MG63 (cell line): Measurements from ENCODE around the gene DDX56. TPM values are rescaled to one million over a fixed set of nuclear protein-coding genes. Genes with fewer than 3 reads are reported as not detected.

Experiments used
- DNase-seq: peaks from one replicate; pipeline ENCODE4 v3.0.0-alpha.2; 2020
- H3K27me3 ChIP-seq: fragments of 250-450 bp; sonication (Bioruptor Pico); 2 replicates; pipeline ENCODE4 v1.5.1; 2020; ENCODE audit warnings: mild to moderate bottlenecking, moderate library complexity
- H3K36me3 ChIP-seq: fragments of 250-450 bp; sonication (Bioruptor Pico); 2 replicates; pipeline ENCODE4 v1.5.1; 2020; ENCODE audit warnings: mild to moderate bottlenecking, moderate library complexity
- H3K4me3 ChIP-seq: fragments of 250-450 bp; sonication (Bioruptor Pico); 2 replicates; pipeline ENCODE4 v1.5.1; 2020; ENCODE audit warnings: mild to moderate bottlenecking, moderate library complexity
- H3K9me3 ChIP-seq: fragments of 250-450 bp; sonication (Bioruptor Pico); 2 replicates; pipeline ENCODE4 v1.5.1; 2020; ENCODE audit warnings: mild to moderate bottlenecking, moderate library complexity
- total RNA-seq: library from RNA; depleted of rRNA; stranded (reverse); fragments of >200 nt; shearing (Covaris generic); gene quantifications from 2 replicates; pipeline ENCODE4 v1.2.3, GENCODE V29; 2014; ENCODE audit warnings: low replicate concordance; rRNA removed

Gene DDX56
- total RNA-seq, 1 experiment from 2014 or later = 155 TPM

- no peak for DNase-seq
- no peaks in the 10 kb centered on the region for H3K36me3 ChIP-seq
- H3K4me3 ChIP-seq = no peak overlapping the region
- no peaks in the 10 kb centered on the region for H3K9me3 ChIP-seq
- no peaks in the 10 kb centered on the region for H3K27me3 ChIP-seq
Observed at GRCh38 chr7:44531421-44532380, 42.0 kb downstream of the DDX56 start.

DNA sequence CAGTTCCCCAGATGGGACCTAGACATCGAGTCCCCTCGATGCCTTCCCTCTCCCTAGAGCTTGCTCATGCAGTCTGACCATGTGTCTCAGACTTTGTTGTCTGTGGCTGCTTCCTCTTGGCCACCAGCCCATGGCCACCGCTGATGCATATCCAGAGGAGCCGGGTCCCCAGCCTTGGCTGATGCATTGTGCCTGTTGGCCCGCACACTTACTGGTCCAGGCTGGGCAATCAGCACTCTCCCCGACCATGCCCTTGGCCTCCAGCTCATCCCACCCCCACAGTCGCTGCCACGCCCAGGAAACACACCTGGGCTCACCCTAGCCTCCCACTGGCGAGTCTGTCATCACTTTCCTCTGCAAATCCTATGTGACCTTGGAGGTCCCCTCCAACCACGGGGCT, 42.7 kb downstream of the DDX56 start:
- Histone ChIP-seq H3K36me3 (no peaks in the 10 kb centered on the region), H3K4me3 (no peak overlapping the region), H3K27me3 (no peaks in the 10 kb centered on the region), H3K9me3 (no peaks in the 10 kb centered on the region)
- DNase-seq = no peak

DNA sequence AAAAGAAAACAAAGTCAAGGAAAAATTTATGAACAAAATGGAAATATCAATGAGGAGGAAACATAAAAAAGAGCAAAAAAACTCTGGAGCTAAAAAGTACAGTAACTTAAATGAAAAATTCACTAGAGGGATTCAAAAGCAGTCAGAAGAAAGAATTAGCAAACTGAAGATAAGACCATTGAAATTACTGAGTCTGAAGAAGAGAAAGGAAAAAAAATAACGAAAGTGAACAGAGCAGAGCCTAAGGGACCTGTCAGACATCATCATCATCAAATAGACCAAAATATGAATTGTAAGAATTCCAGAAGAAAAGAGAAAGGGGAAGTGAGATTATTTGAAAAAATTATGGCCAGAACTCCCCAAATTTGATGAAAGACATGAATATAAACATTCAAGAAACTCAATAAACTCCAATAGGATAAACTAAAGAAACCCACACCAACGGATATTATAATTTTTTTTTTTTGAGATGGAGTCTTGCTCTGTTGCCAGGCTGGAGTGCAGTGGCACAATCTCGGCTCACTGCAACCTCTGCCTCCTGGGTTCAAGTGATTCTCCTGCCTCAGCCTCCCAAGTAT, 48.8 kb downstream of the DDX56 start:
- Histone ChIP-seq H3K27me3 (no peaks in the 10 kb centered on the region), H3K36me3 (no peaks in the 10 kb centered on the region), H3K4me3 (no peak overlapping the region), H3K9me3 (peaks cover 13% of the 10 kb centered on the region; the same call in 1 of the 2 replicates)
- no peak for DNase-seq

DNA sequence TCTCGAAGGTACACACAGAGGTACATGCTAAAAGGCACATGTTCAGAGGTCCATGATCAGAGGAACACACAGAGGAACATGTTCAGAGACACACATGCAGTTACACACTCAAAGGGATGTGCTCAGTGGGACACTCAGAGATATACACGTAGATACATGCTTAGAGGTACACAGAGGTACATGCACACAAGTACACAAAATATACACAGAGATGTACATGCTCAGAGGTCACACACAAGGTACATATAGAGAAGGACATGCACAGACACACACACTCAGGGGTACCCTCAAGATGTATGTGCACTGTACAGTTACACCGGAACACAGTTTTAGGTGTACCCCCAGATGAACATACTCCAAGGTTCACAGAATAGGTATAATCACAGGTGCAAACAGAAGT, 51.4 kb downstream of the DDX56 start:
- no peak overlapping the region for H3K4me3 ChIP-seq
- DNase-seq = no peak
- no peaks in the 10 kb centered on the region for H3K36me3 ChIP-seq
- no peaks in the 10 kb centered on the region for H3K27me3 ChIP-seq
- H3K9me3 ChIP-seq = peaks cover 13% of the 10 kb centered on the region; the same call in 1 of the 2 replicates

DNA sequence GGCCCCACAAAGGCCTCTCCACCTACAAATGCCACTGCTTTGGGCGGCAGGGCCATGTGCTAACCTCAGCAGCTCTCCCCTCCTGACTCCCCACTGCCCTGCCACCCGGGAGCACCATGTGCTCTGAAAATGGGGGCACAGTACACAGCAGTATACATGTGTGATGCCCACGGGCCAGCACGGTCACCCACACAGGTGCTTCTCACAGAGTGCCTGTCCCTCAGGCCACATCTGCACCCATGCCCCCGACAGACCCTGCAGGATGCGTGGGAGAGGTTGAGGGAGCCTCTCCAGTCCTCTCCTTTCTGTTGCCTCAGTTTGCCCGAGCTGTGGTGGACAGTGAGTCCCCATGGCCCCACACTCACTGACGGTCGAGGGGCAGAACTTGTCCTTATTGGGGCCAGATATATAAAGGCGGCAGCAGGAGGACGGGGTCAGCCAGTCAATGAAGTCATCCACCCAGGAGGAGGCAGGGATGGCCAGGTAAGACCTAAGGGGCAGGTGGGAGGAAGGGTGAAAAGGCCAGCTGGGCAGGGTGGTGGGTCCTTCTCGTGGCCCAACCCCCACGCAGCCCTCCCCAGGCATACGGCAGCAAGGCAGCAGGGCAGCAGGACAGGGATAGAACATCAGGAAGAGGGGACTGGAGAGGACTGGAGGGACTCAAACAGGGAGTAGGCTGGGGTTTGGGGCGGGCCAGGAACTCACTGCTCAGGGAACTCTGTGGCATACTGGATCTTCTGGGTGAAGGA, 52.2 kb downstream of the DDX56 start:
- DNase-seq = no peak
- peaks cover 13% of the 10 kb centered on the region; the same call in 1 of the 2 replicates for H3K9me3 ChIP-seq
- H3K4me3 ChIP-seq = no peak overlapping the region
- H3K27me3 ChIP-seq = no peaks in the 10 kb centered on the region
- no peaks in the 10 kb centered on the region for H3K36me3 ChIP-seq

DNA sequence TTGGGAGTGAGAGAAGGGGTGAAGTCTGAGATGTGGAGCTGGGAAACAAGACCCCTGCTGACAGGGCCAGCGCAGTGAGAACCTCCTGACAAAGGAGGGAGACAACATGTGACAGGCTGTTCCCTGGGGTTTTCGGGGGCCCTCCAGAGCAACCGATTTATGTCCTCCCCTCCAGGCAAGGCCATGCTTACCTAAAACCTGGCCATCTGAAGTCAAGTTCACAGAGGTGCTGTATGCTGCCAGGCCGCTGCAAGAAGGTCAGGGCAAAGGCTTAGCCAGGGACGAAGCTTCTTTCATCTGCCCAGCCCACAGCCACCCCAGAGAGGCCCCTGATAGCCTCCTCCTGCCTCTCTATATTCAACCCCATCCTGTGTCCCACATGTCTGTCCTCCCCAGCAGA, 53.1 kb downstream of the DDX56 start:
- peaks cover 13% of the 10 kb centered on the region; the same call in 1 of the 2 replicates for H3K9me3 ChIP-seq

GRCh38 chr7:44519546-44519945, 54.2 kb downstream of the DDX56 start:
- H3K9me3 ChIP-seq = peaks cover 4% of the 10 kb centered on the region; the same call in 1 of the 2 replicates
- H3K4me3 ChIP-seq = no peak overlapping the region
- H3K36me3 ChIP-seq = no peaks in the 10 kb centered on the region
- DNase-seq = no peak
- H3K27me3 ChIP-seq = no peaks in the 10 kb centered on the region

More for the DNA sequence above, 53.1 kb downstream of the DDX56 start:
- Histone ChIP-seq H3K36me3 (no peaks in the 10 kb centered on the region), H3K27me3 (no peaks in the 10 kb centered on the region), H3K4me3 (no peak overlapping the region)
- DNase-seq = no peak

GRCh38 chr7:44518761-44519160, 54.9 kb downstream of the DDX56 start:
- no peaks in the 10 kb centered on the region for H3K9me3 ChIP-seq
- DNase-seq = no peak
- no peaks in the 10 kb centered on the region for H3K36me3 ChIP-seq
- H3K4me3 ChIP-seq = no peak overlapping the region
- no peaks in the 10 kb centered on the region for H3K27me3 ChIP-seq

GRCh38 chr7:44517175-44517574, 56.5 kb downstream of the DDX56 start:
- Histone ChIP-seq H3K27me3 (no peaks in the 10 kb centered on the region), H3K36me3 (no peaks in the 10 kb centered on the region), H3K4me3 (no peak overlapping the region), H3K9me3 (no peaks in the 10 kb centered on the region)
- no peak for DNase-seq

Other genes starting within 250 kb of the DDX56 start
- 0.54 and 2.0 TPM in 2 replicates for gene CAMK2B, start 248.3 kb downstream of the DDX56 start, total RNA-seq
- 23.1 and 32.8 TPM in 2 replicates for gene NUDCD3, start 83.2 kb downstream of the DDX56 start, total RNA-seq
- gene NPC1L1, start 32.6 kb downstream of the DDX56 start, total RNA-seq = 0.07 TPM in 1 of 2 replicates, not detected in the other
- 113 and 152 TPM in 2 replicates for gene TMED4, start 8.3 kb upstream of the DDX56 start, total RNA-seq
- gene OGDH, start 32.7 kb upstream of the DDX56 start, total RNA-seq = 31.6 and 54.0 TPM in 2 replicates
- 2.0 and 6.6 TPM in 2 replicates for gene ZMIZ2, start 174.9 kb upstream of the DDX56 start, total RNA-seq
- 6,024 and 6,806 TPM in 2 replicates for gene PPIA, start 222.8 kb upstream of the DDX56 start, total RNA-seq